Neural progenitor cell (in vitro differentiated cells): Measurements from ENCODE around the gene PAK1. TPM values are rescaled to one million over a fixed set of nuclear protein-coding genes. Genes with fewer than 3 reads are reported as not detected.

Experiments
- DNase-seq: peaks from one replicate; pipeline ENCODE4 v3.0.0-alpha.2; 2016; ENCODE audit warnings: low spot score
- H2AFZ ChIP-seq: fragments of 200-600 bp; sonication (generic); replicated peaks from 2 replicates; pipeline ENCODE4 v1.6.1; 2016; ENCODE audit warnings: antibody characterized with exemption
- H3F3A ChIP-seq: fragments of 200-600 bp; sonication (generic); 2 replicates; pipeline ENCODE4 v1.6.1; 2016; ENCODE audit warnings: antibody characterized with exemption, low read depth
- H3K27ac ChIP-seq: fragments of 200-600 bp; sonication (generic); 2 replicates; pipeline ENCODE4 v1.5.1; 2016; ENCODE audit warnings: mild to moderate bottlenecking
- H3K27me3 ChIP-seq: fragments of 200-600 bp; sonication (generic); 2 replicates; pipeline ENCODE4 v1.6.1; 2016; ENCODE audit warnings: mild to moderate bottlenecking, moderate library complexity
- H3K36me3 ChIP-seq: fragments of 200-600 bp; sonication (generic); 2 replicates; pipeline ENCODE4 v1.5.1; 2016
- H3K4me1 ChIP-seq: fragments of 200-600 bp; sonication (generic); 2 replicates; pipeline ENCODE4 v1.6.1; 2016; ENCODE audit warnings: mixed run types
- H3K4me2 ChIP-seq: fragments of 200-600 bp; sonication (generic); 2 replicates; pipeline ENCODE4 v1.6.1; 2016
- H3K4me3 ChIP-seq: fragments of 200-600 bp; sonication (generic); 2 replicates; pipeline ENCODE4 v1.5.1; 2016
- H3K79me2 ChIP-seq: fragments of 200-600 bp; sonication (generic); 2 replicates; pipeline ENCODE4 v1.6.1; 2016; ENCODE audit warnings: low read depth
- H3K9ac ChIP-seq: fragments of 200-600 bp; sonication (generic); 2 replicates; pipeline ENCODE4 v1.6.1; 2016
- H3K9me3 ChIP-seq: fragments of 200-600 bp; sonication (generic); 2 replicates; pipeline ENCODE4 v1.5.1; 2016; ENCODE audit warnings: low read depth
- H4K20me1 ChIP-seq: fragments of 200-600 bp; sonication (generic); 2 replicates; pipeline ENCODE4 v1.6.1; 2016; ENCODE audit warnings: low read depth
- H3K27ac Mint-ChIP-seq: 3 replicates; pipeline ENCODE4 v1.8.0; 2021; ENCODE audit warnings: mixed read lengths
- H3K27me3 Mint-ChIP-seq: 2 replicates; pipeline ENCODE4 v1.8.0; 2022; ENCODE audit warnings: low read depth, mild to moderate bottlenecking, inconsistent platforms, moderate library complexity, mixed read lengths; ENCODE audit not compliant: insufficient read depth
- H3K36me3 Mint-ChIP-seq: 3 replicates; pipeline ENCODE4 v1.8.0; 2021; ENCODE audit warnings: mixed read lengths
- H3K4me1 Mint-ChIP-seq: 3 replicates; pipeline ENCODE4 v1.8.0; 2021; ENCODE audit warnings: mixed read lengths
- H3K4me3 Mint-ChIP-seq: 3 replicates; pipeline ENCODE4 v1.8.0; 2021; ENCODE audit warnings: mild to moderate bottlenecking, moderate library complexity, mixed read lengths
- H3K9me3 Mint-ChIP-seq: 3 replicates; pipeline ENCODE4 v1.8.0; 2020; ENCODE audit warnings: mixed read lengths
- EZH2 ChIP-seq: fragments of 200-600 bp; sonication (generic); IDR thresholded peaks from 2 replicates; pipeline ENCODE4 v1.6.1; 2017; ENCODE audit warnings: antibody characterized with exemption, mild to moderate bottlenecking, moderate library complexity
- EZH2phosphoT487 ChIP-seq: fragments of 200-600 bp; sonication (generic); IDR thresholded peaks from 2 replicates; pipeline ENCODE4 v1.6.1; 2017; ENCODE audit warnings: antibody characterized with exemption
- total RNA-seq: library from RNA; depleted of rRNA; stranded (reverse); fragments of >200 nt; gene quantifications from 2 replicates; pipeline ENCODE4 v1.2.3, GENCODE V29; 2015; ENCODE audit warnings: low replicate concordance
- TF ChIP-seq, protein P1 (sequence below): fragments of 200-600 bp; sonication (generic); IDR thresholded peaks from 2 replicates; pipeline ENCODE4 v1.5.1; 2017; ENCODE audit warnings: antibody characterized with exemption, mild to moderate bottlenecking

Gene PAK1
- total RNA-seq, 1 donor from 2014 or later = 52.1 TPM

- Histone ChIP-seq H3K27me3 (no peaks in the 10 kb centered on the region), H3K4me3 (no peak overlapping the region), H2AFZ (no peak overlapping the region), H3K4me1 (no peaks in the 10 kb centered on the region), H3K79me2 (peaks cover 4% of the 10 kb centered on the region), H3F3A (no peaks in the 10 kb centered on the region), H4K20me1 (no peaks in the 10 kb centered on the region), H3K9me3 (no peaks in the 10 kb centered on the region), H3K4me2 (no peak overlapping the region), H3K9ac (no peak overlapping the region), H3K36me3 (no peaks in the 10 kb centered on the region), H3K27ac (no peak overlapping the region)
- Mint-ChIP-seq H3K9me3 (no peaks in the 10 kb centered on the region), H3K27ac (no peak overlapping the region), H3K36me3 (peaks cover 3% of the 10 kb centered on the region), H3K4me1 (no peaks in the 10 kb centered on the region), H3K27me3 (no peaks in the 10 kb centered on the region), H3K4me3 (no peak overlapping the region)
- DNase-seq = no peak
- TF ChIP-seq EZH2 = no peak
- TF ChIP-seq EZH2phosphoT487 = no peak
- TF ChIP-seq, protein P1, sequence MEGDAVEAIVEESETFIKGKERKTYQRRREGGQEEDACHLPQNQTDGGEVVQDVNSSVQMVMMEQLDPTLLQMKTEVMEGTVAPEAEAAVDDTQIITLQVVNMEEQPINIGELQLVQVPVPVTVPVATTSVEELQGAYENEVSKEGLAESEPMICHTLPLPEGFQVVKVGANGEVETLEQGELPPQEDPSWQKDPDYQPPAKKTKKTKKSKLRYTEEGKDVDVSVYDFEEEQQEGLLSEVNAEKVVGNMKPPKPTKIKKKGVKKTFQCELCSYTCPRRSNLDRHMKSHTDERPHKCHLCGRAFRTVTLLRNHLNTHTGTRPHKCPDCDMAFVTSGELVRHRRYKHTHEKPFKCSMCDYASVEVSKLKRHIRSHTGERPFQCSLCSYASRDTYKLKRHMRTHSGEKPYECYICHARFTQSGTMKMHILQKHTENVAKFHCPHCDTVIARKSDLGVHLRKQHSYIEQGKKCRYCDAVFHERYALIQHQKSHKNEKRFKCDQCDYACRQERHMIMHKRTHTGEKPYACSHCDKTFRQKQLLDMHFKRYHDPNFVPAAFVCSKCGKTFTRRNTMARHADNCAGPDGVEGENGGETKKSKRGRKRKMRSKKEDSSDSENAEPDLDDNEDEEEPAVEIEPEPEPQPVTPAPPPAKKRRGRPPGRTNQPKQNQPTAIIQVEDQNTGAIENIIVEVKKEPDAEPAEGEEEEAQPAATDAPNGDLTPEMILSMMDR = no peak
Observed at GRCh38 chr11:77431813-77432212, 42.1 kb downstream of the PAK1 start.

DNA sequence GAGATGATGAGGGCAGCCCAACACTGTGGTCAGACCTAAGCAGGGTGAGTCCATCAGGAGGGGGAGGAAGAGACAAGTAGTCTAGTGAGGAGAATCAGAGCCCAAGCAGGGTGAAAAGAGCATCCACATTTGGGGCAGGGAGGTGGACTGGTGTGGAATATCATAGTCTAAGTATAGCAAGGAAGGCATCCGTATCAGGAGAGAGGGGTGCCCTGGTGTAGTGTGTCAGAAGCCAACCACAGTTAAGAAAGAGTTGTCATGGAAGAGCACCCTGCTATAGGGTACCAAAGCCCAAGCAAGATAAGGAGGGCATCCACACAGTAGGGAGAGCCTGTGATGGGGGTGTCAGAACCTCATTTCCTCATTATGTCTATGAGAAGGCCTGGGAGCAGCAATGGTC lies 45.3 kb downstream of the PAK1 start:
- Histone ChIP-seq H3K36me3 (no peaks in the 10 kb centered on the region), H4K20me1 (peaks cover 12% of the 10 kb centered on the region), H2AFZ (no peak overlapping the region), H3K4me1 (peaks cover 8% of the 10 kb centered on the region), H3F3A (no peaks in the 10 kb centered on the region), H3K27ac (no peak overlapping the region), H3K4me2 (no peak overlapping the region), H3K4me3 (no peak overlapping the region), H3K27me3 (no peaks in the 10 kb centered on the region), H3K9me3 (no peaks in the 10 kb centered on the region), H3K9ac (no peak overlapping the region), H3K79me2 (peaks cover 4% of the 10 kb centered on the region)
- Mint-ChIP-seq H3K36me3 (no peaks in the 10 kb centered on the region), H3K27ac (no peak overlapping the region), H3K4me3 (no peak overlapping the region), H3K9me3 (no peaks in the 10 kb centered on the region), H3K27me3 (no peaks in the 10 kb centered on the region), H3K4me1 (peaks cover 6% of the 10 kb centered on the region)
- no peak for DNase-seq
- TF ChIP-seq EZH2phosphoT487 = no peak
- TF ChIP-seq EZH2 = no peak
- TF ChIP-seq, protein P1 = no peak

DNA sequence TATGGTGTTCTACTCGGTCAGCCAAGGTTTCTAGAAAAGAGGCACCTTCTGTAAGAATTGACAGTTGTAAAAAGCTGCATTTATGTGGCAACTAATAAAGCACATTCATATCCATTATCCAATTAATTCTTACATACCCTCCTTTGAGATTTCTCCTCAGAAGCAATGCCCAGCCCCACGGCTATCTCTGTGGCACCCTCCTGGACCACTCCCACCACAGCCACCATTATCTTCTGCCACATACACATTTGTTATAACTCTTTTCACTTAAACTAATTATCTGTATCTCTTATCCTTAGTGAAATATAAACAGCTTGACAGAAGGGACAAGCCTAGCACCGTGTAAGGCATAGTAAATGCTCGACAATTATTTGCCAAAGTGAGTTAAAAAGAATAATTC lies 48.5 kb downstream of the PAK1 start:
- peaks cover 8% of the 10 kb centered on the region for H3K4me1 ChIP-seq
- H3K4me3 ChIP-seq = no peak overlapping the region
- TF ChIP-seq EZH2 = no peak
- TF ChIP-seq, protein P1 = no peak
- no peak for TF ChIP-seq EZH2phosphoT487
- no peak overlapping the region for H3K9ac ChIP-seq
- no peaks in the 10 kb centered on the region for H3K9me3 Mint-ChIP-seq
- H3F3A ChIP-seq = no peaks in the 10 kb centered on the region
- no peaks in the 10 kb centered on the region for H3K27me3 Mint-ChIP-seq
- H3K36me3 ChIP-seq = no peaks in the 10 kb centered on the region
- peaks cover 25% of the 10 kb centered on the region for H4K20me1 ChIP-seq
- peaks cover 13% of the 10 kb centered on the region for H3K79me2 ChIP-seq
- H3K4me3 Mint-ChIP-seq = no peak overlapping the region
- DNase-seq = no peak
- H3K27me3 ChIP-seq = no peaks in the 10 kb centered on the region
- no peak overlapping the region for H2AFZ ChIP-seq
- H3K9me3 ChIP-seq = no peaks in the 10 kb centered on the region
- H3K27ac Mint-ChIP-seq = no peak overlapping the region
- H3K27ac ChIP-seq = no peak overlapping the region
- H3K4me2 ChIP-seq = no peak overlapping the region
- H3K36me3 Mint-ChIP-seq = no peaks in the 10 kb centered on the region
- peaks cover 6% of the 10 kb centered on the region for H3K4me1 Mint-ChIP-seq
